Testis (tissue), 2 donors: ENCODE data around the gene COL15A1.

Experiments used
- CTCF ChIP-seq, 3 experiments: fragments of 450-650 bp in 2 of 3; fragments of 200-600 bp in 1 of 3; sonication (generic) in 1 of 3; IDR thresholded peaks; one replicate each; pipeline ENCODE4 v1.5.1; 2016 to 2019; ENCODE audit warnings: antibody characterized with exemption in 3 of 3, mild to moderate bottlenecking in 2 of 3, moderate library complexity in 1 of 3
- POLR2A ChIP-seq: fragments of 450-650 bp; IDR thresholded peaks from one replicate; pipeline ENCODE4 v1.6.1; 2017; ENCODE audit warnings: antibody characterized with exemption, mild to moderate bottlenecking, moderate library complexity

- TF ChIP-seq POLR2A = no peak
- no peak for TF ChIP-seq CTCF (IDR thresholded peaks at IDR 0.05)
These were observed 29.0 kb downstream of the COL15A1 start for GRCh38 chr9:98972716-98973115.
